HepG2 (cell line): Measurements from ENCODE around the gene CEP19. TPM values are rescaled to one million over a fixed set of nuclear protein-coding genes. Genes with fewer than 3 reads are reported as not detected.

ENCODE experiments used
- AKNA ChIP-seq: sonication (generic); formaldehyde crosslinking; IDR thresholded peaks from 2 replicates; pipeline ENCODE4 v1.4.0; 2020; ENCODE audit warnings: missing genetic modification reagents, borderline replicate concordance
- FOXP1 ChIP-seq, 2 experiments: fragments of 450-650 bp in 1 of 2; IDR thresholded peaks; 2 replicates each; pipeline ENCODE4 v1.6.1; 2017 to 2018; ENCODE audit warnings: antibody characterized with exemption in 1 of 2
- HCFC1 ChIP-seq: fragments of 150-350 bp; IDR thresholded peaks from 2 replicates; pipeline ENCODE4 v1.6.1; 2014; ENCODE audit warnings: low read depth, low read length
- HOXA7 ChIP-seq: sonication (generic); formaldehyde crosslinking; IDR thresholded peaks from 2 replicates; pipeline ENCODE4 v1.8.1; 2022; ENCODE audit warnings: mild to moderate bottlenecking, missing genetic modification reagents, moderate library complexity
- PAWR ChIP-seq: sonication (generic); formaldehyde crosslinking; IDR thresholded peaks from 2 replicates; pipeline ENCODE4 v1.4.0; 2020; ENCODE audit warnings: missing genetic modification reagents, mild to moderate bottlenecking, borderline replicate concordance
- PBX2 ChIP-seq: IDR thresholded peaks from 2 replicates; pipeline ENCODE4 v1.6.1; 2016; ENCODE audit warnings: control low read depth
- PRPF4 ChIP-seq: fragments of 200-400 bp; formaldehyde crosslinking; IDR thresholded peaks from 2 replicates; pipeline ENCODE4 v1.6.1; 2016; ENCODE audit warnings: low read length, low read depth; ENCODE audit not compliant: poor library complexity, severe bottlenecking
- TCF7 ChIP-seq: sonication (generic); IDR thresholded peaks from 2 replicates; pipeline ENCODE4 v1.6.1; 2016; ENCODE audit warnings: antibody characterized with exemption, low read depth
- THAP11 ChIP-seq: IDR thresholded peaks from 2 replicates; pipeline ENCODE4 v1.6.1; 2016; ENCODE audit warnings: missing biosample characterization, missing genetic modification reagents
- XBP1 ChIP-seq: sonication (generic); formaldehyde crosslinking; IDR thresholded peaks from 2 replicates; pipeline ENCODE4 v1.5.0; 2020; ENCODE audit warnings: missing genetic modification reagents
- ZC3H4 ChIP-seq: sonication (generic); formaldehyde crosslinking; IDR thresholded peaks from 2 replicates; pipeline ENCODE4 v1.4.0; 2020; ENCODE audit warnings: missing genetic modification reagents, borderline replicate concordance
- ZNF337 ChIP-seq: sonication (generic); formaldehyde crosslinking; IDR thresholded peaks from 2 replicates; pipeline ENCODE4 v1.5.1; 2020; ENCODE audit warnings: missing genetic modification reagents, low read depth, mild to moderate bottlenecking, borderline replicate concordance
- ZNF589 ChIP-seq: sonication (generic); formaldehyde crosslinking; conservative IDR thresholded peaks from 2 replicates; pipeline ENCODE4 v1.8.0; 2022; ENCODE audit warnings: mild to moderate bottlenecking, moderate library complexity, missing genetic modification reagents
- ZNF639 ChIP-seq: conservative IDR thresholded peaks from 2 replicates; pipeline ENCODE4 v1.6.1; 2018; ENCODE audit warnings: missing genetic modification reagents
- ZNF7 ChIP-seq: IDR thresholded peaks from 2 replicates; pipeline ENCODE4 v1.6.1; 2016; ENCODE audit warnings: missing biosample characterization, missing genetic modification reagents
- ZNF766 ChIP-seq: sonication (generic); formaldehyde crosslinking; IDR thresholded peaks from 2 replicates; pipeline ENCODE4 v1.5.0; 2020; ENCODE audit warnings: missing genetic modification reagents, borderline replicate concordance
- polyA plus RNA-seq, 8 experiments: library from polyadenylated mRNA; depleted of rRNA in 3 of 8; stranded (reverse) in 7 of 8; unstranded in 1 of 8; fragments of >200 nt; fragmentation: Illumina TruSeq in 4 of 8; extraction: Trizol in 4 of 8; gene quantifications; 2 replicates each; pipeline versions ENCODE4 v1.2.1 to v1.2.3, GENCODE V29; 2011 to 2016; ENCODE audit warnings: low read depth in 4 of 8, missing spikeins in 1 of 8, mixed read lengths in 1 of 8; ENCODE audit not compliant: insufficient read depth in 1 of 8
- total RNA-seq, 5 experiments: library from RNA; depleted of rRNA; stranded (reverse); fragments of >200 nt; fragmentation: Illumina TruSeq; extraction: Trizol; gene quantifications; 2 replicates each; pipeline ENCODE4 v1.2.3, GENCODE V29; 2016; ENCODE audit warnings: low read depth in 1 of 5
- TF ChIP-seq, protein P1 (sequence below): sonication (generic); formaldehyde crosslinking; IDR thresholded peaks from 2 replicates; pipeline ENCODE4 v1.5.1; 2020; ENCODE audit warnings: mild to moderate bottlenecking, moderate library complexity, missing genetic modification reagents
- TF ChIP-seq, protein P2 (sequence below): sonication (generic); formaldehyde crosslinking; IDR thresholded peaks from 2 replicates; pipeline ENCODE4 v1.5.1; 2020; ENCODE audit warnings: missing genetic modification reagents, mild to moderate bottlenecking, borderline replicate concordance

CEP19 gene
- total and polyA plus RNA-seq, 2 of the 13 experiments (the other 11 are each of a cell fraction or from before 2014, with no cell fraction given) = 0.48 to 1.2 TPM

DNA sequence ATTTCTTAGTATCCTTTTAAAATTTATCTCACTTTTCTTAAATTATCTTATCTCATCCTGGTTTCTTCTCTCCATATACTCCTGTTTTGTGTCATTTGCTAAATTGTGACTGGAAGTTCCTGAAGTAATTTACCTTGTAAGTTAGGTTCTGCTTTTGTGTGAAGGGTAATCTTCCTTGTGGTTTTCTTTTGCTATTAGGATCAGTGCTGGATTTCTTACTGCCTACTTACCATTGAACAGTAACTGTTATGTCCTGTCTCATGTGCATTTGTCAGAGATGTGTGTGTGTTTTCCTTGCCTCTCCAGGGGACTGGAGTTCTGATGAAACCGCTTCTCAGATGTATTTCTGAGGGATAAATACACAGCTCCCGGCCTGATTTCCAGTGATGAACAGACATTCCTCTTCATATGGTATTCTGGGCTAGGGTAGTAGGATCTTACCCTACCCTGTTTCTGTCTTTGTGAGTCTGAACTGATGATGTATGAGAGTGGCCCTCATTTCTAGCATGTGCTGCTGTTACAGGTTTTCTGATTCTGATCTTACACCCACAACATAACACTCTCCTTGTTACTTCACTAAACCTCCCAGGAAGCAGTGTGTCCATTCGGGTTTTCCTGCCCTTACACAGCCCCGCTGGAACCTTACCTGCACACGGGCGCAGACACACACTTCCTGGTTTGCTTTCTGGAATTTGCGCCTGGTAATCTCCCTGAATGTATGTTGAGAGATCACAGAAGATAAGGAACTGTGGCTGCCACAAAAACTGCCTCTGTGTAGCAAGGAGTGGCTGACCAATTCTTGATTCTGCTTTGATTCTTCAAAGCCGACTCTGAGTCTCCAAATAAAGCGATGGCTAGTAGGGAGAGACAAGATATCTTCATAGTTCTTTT, 42.3 kb upstream of the CEP19 start (continued):
- TF ChIP-seq TCF7 = 0 out of 2 replicates have a peak, but pooled peaks have one; percentile 6
- no peak for TF ChIP-seq ZNF589 (CRISPR knock-in tag)
- TF ChIP-seq ZNF766 (CRISPR knock-in tag) = no peak
- no peak for TF ChIP-seq ZNF7 (CRISPR knock-in tag)
- TF ChIP-seq XBP1 (CRISPR knock-in tag) = no peak
- TF ChIP-seq PRPF4 = no peak
- TF ChIP-seq FOXP1 (IDR thresholded peaks at IDR 0.05) = no peak
- TF ChIP-seq FOXP1 (CRISPR knock-in tag; IDR thresholded peaks at IDR 0.05) = no peak
- peak; percentile 52; the same call in 1 of the 2 replicates for TF ChIP-seq THAP11 (CRISPR knock-in tag)
- TF ChIP-seq, protein P1, sequence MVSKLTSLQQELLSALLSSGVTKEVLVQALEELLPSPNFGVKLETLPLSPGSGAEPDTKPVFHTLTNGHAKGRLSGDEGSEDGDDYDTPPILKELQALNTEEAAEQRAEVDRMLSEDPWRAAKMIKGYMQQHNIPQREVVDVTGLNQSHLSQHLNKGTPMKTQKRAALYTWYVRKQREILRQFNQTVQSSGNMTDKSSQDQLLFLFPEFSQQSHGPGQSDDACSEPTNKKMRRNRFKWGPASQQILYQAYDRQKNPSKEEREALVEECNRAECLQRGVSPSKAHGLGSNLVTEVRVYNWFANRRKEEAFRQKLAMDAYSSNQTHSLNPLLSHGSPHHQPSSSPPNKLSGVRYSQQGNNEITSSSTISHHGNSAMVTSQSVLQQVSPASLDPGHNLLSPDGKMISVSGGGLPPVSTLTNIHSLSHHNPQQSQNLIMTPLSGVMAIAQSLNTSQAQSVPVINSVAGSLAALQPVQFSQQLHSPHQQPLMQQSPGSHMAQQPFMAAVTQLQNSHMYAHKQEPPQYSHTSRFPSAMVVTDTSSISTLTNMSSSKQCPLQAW = 0 out of 2 replicates have a peak, but pooled peaks have one; percentile 24
- no peak for TF ChIP-seq AKNA (CRISPR knock-in tag)
- TF ChIP-seq ZNF337 (CRISPR knock-in tag) = no peak; the same call in 1 of the 2 replicates
- TF ChIP-seq PAWR (CRISPR knock-in tag) = no peak
- no peak for TF ChIP-seq PBX2 (CRISPR knock-in tag)
- no peak for TF ChIP-seq ZC3H4 (CRISPR knock-in tag)
- TF ChIP-seq, protein P2, sequence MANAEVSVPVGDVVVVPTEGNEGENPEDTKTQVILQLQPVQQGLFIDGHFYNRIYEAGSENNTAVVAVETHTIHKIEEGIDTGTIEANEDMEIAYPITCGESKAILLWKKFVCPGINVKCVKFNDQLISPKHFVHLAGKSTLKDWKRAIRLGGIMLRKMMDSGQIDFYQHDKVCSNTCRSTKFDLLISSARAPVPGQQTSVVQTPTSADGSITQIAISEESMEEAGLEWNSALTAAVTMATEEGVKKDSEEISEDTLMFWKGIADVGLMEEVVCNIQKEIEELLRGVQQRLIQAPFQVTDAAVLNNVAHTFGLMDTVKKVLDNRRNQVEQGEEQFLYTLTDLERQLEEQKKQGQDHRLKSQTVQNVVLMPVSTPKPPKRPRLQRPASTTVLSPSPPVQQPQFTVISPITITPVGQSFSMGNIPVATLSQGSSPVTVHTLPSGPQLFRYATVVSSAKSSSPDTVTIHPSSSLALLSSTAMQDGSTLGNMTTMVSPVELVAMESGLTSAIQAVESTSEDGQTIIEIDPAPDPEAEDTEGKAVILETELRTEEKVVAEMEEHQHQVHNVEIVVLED (CRISPR knock-in tag) = no peak
- TF ChIP-seq HCFC1 = no peak
- TF ChIP-seq HOXA7 (CRISPR knock-in tag) = no peak
- no peak for TF ChIP-seq ZNF639 (CRISPR knock-in tag)
